GM21367 (cell line): Measurements from ENCODE around the gene CHL1.

Experiments used
- ATAC-seq: cut with Tn5 transposase; IDR thresholded peaks from one replicate; pipeline ENCODE4 v1.9.1; 2021; ENCODE audit not compliant: unreplicated experiment

CHL1 gene

GRCh38 chr3:217948-218347 is 21.4 kb downstream of the CHL1 start:
- no peak for ATAC-seq

- no peak for ATAC-seq
These were observed 32.0 kb downstream of the CHL1 start for GRCh38 chr3:228442-229182.

GRCh38 chr3:229183-229661 is 32.7 kb downstream of the CHL1 start:
- ATAC-seq = no peak

- no peak for ATAC-seq
These were observed 40.3 kb downstream of the CHL1 start for GRCh38 chr3:236881-237280.

- ATAC-seq = no peak
These were observed 46.2 kb downstream of the CHL1 start for GRCh38 chr3:242602-243355.

- no peak for ATAC-seq
These were observed 46.8 kb downstream of the CHL1 start for GRCh38 chr3:243356-243725.

GRCh38 chr3:244041-244440 is 47.5 kb downstream of the CHL1 start:
- ATAC-seq = no peak

GRCh38 chr3:247916-248315 is 51.4 kb downstream of the CHL1 start:
- no peak for ATAC-seq

- no peak for ATAC-seq
These were observed 52.4 kb downstream of the CHL1 start for GRCh38 chr3:248864-249520.

- no peak for ATAC-seq
These were observed 53.2 kb downstream of the CHL1 start for GRCh38 chr3:249587-250262.

- ATAC-seq = no peak
These were observed 59.9 kb downstream of the CHL1 start for GRCh38 chr3:256501-256900.

- no peak for ATAC-seq
These were observed 61.3 kb downstream of the CHL1 start for GRCh38 chr3:257826-258225.

GRCh38 chr3:260898-261297 is 64.3 kb downstream of the CHL1 start:
- no peak for ATAC-seq

GRCh38 chr3:263393-263792 is 66.8 kb downstream of the CHL1 start:
- ATAC-seq = no peak

GRCh38 chr3:264394-265156 is 68.0 kb downstream of the CHL1 start:
- ATAC-seq = no peak

GRCh38 chr3:267101-267500 is 70.5 kb downstream of the CHL1 start:
- ATAC-seq = no peak

GRCh38 chr3:270688-271087 is 74.1 kb downstream of the CHL1 start:
- peak; percentile 40 for ATAC-seq

GRCh38 chr3:274927-275326 is 78.4 kb downstream of the CHL1 start:
- no peak for ATAC-seq

GRCh38 chr3:277873-278272 is 81.3 kb downstream of the CHL1 start:
- no peak for ATAC-seq

GRCh38 chr3:278300-279064 is 81.9 kb downstream of the CHL1 start:
- ATAC-seq = peak; percentile 80
